Astrocyte (in vitro differentiated cells and primary cell): ENCODE results near the gene CCDC190. TPM values are rescaled to one million over a fixed set of nuclear protein-coding genes. Genes with fewer than 3 reads are reported as not detected.

Experiments
- DNase-seq: peaks from one replicate; pipeline ENCODE4 v3.0.0-alpha.2; 2010; ENCODE audit warnings: low read depth
- FAIRE-seq: peaks from 2 replicates; lab custom pipeline; 2011; peaks lifted over from hg19 to GRCh38; lab: Jason Lieb, UNC
- H2AFZ ChIP-seq: 2 replicates; pipeline ENCODE4 v1.6.0; 2012; ENCODE audit warnings: low read depth, low read length, inconsistent platforms
- H3K27ac ChIP-seq: 2 replicates; pipeline ENCODE4 v1.5.1; 2011; ENCODE audit warnings: low read depth, low read length, inconsistent platforms
- H3K27me3 ChIP-seq: 2 replicates; pipeline ENCODE4 v1.6.0; 2011; ENCODE audit warnings: low read length, inconsistent platforms; ENCODE audit not compliant: insufficient read depth
- H3K36me3 ChIP-seq: 2 replicates; pipeline ENCODE4 v1.5.1; 2011; ENCODE audit warnings: low read length, inconsistent platforms; ENCODE audit not compliant: insufficient read depth
- H3K4me1 ChIP-seq: 2 replicates; pipeline ENCODE4 v1.5.1; 2011; ENCODE audit warnings: low read length, inconsistent platforms; ENCODE audit not compliant: insufficient read depth
- H3K4me2 ChIP-seq: 2 replicates; pipeline ENCODE4 v1.6.0; 2012; ENCODE audit warnings: low read length, inconsistent platforms
- H3K4me3 ChIP-seq: 2 replicates; pipeline ENCODE4 v1.5.1; 2011; ENCODE audit warnings: low read depth, mild to moderate bottlenecking, low read length, inconsistent platforms; ENCODE audit not compliant: insufficient read depth
- H3K79me2 ChIP-seq: 2 replicates; pipeline ENCODE4 v1.6.0; 2012; ENCODE audit warnings: mild to moderate bottlenecking, low read length, inconsistent platforms; ENCODE audit not compliant: insufficient read depth
- H3K9ac ChIP-seq: 2 replicates; pipeline ENCODE4 v1.6.0; 2012; ENCODE audit warnings: mild to moderate bottlenecking, low read length, inconsistent platforms
- H3K9me3 ChIP-seq: 2 replicates; pipeline ENCODE4 v1.5.1; 2012; ENCODE audit warnings: low read depth, mild to moderate bottlenecking, low read length, inconsistent platforms; ENCODE audit not compliant: insufficient read depth
- H4K20me1 ChIP-seq: 2 replicates; pipeline ENCODE4 v1.6.0; 2012; ENCODE audit warnings: low read length, inconsistent platforms; ENCODE audit not compliant: insufficient read depth
- H3K27ac Mint-ChIP-seq: one replicate; pipeline ENCODE4 v1.8.0; 2021; ENCODE audit warnings: mild to moderate bottlenecking, mixed read lengths; ENCODE audit not compliant: unreplicated experiment
- H3K27me3 Mint-ChIP-seq: one replicate; pipeline ENCODE4 v1.8.0; 2021; ENCODE audit warnings: low read depth, mixed read lengths; ENCODE audit not compliant: unreplicated experiment
- H3K36me3 Mint-ChIP-seq: one replicate; pipeline ENCODE4 v1.8.0; 2021; ENCODE audit warnings: low read depth, mixed read lengths; ENCODE audit not compliant: unreplicated experiment
- H3K4me1 Mint-ChIP-seq: one replicate; pipeline ENCODE4 v1.8.0; 2021; ENCODE audit warnings: low read depth, mixed read lengths; ENCODE audit not compliant: unreplicated experiment
- H3K4me3 Mint-ChIP-seq: one replicate; pipeline ENCODE4 v1.8.0; 2021; ENCODE audit warnings: mild to moderate bottlenecking, moderate library complexity, mixed read lengths; ENCODE audit not compliant: unreplicated experiment
- H3K9me3 Mint-ChIP-seq: one replicate; pipeline ENCODE4 v1.8.0; 2021; ENCODE audit warnings: mild to moderate bottlenecking, mixed read lengths; ENCODE audit not compliant: unreplicated experiment
- CTCF ChIP-seq: IDR thresholded peaks from 2 replicates; pipeline ENCODE4 v1.5.1; 2011; ENCODE audit warnings: low read depth, mild to moderate bottlenecking, inconsistent platforms, low read length, moderate library complexity; ENCODE audit not compliant: insufficient read depth
- EZH2 ChIP-seq: IDR thresholded peaks from 2 replicates; pipeline ENCODE4 v1.6.1; 2012; ENCODE audit warnings: mild to moderate bottlenecking, low read length, inconsistent platforms; ENCODE audit not compliant: insufficient read depth
- total RNA-seq: library from RNA; stranded (reverse); gene quantifications from 2 replicates; pipeline ENCODE4 v1.2.1, GENCODE V29; 2021

The CCDC190 gene
- total RNA-seq, 1 donor from 2014 or later: not detected

GRCh38 chr1:162840250-162840839 lies 20.6 kb downstream of the CCDC190 start:
- H3K4me1 ChIP-seq: no peaks in the 10 kb centered on the region
- H3K4me2 ChIP-seq: no peak overlapping the region
- H3K9me3 ChIP-seq: no peaks in the 10 kb centered on the region
- H3K9ac ChIP-seq: no peak overlapping the region
- H3K79me2 ChIP-seq: no peaks in the 10 kb centered on the region
- no peaks in the 10 kb centered on the region for H4K20me1 ChIP-seq
- no peak for TF ChIP-seq CTCF
- no peak for TF ChIP-seq EZH2
- Mint-ChIP-seq H3K4me3 (no peak overlapping the region), H3K4me1 (no peaks in the 10 kb centered on the region), H3K36me3 (no peaks in the 10 kb centered on the region), H3K27ac (no peak overlapping the region), H3K9me3 (peaks cover 4% of the 10 kb centered on the region), H3K27me3 (no peaks in the 10 kb centered on the region)
- H2AFZ ChIP-seq: no peak overlapping the region
- FAIRE-seq (no peak), DNase-seq (no peak)
- no peaks in the 10 kb centered on the region for H3K27me3 ChIP-seq
- H3K4me3 ChIP-seq: no peak overlapping the region
- H3K36me3 ChIP-seq: no peaks in the 10 kb centered on the region
- no peak overlapping the region for H3K27ac ChIP-seq

DNA sequence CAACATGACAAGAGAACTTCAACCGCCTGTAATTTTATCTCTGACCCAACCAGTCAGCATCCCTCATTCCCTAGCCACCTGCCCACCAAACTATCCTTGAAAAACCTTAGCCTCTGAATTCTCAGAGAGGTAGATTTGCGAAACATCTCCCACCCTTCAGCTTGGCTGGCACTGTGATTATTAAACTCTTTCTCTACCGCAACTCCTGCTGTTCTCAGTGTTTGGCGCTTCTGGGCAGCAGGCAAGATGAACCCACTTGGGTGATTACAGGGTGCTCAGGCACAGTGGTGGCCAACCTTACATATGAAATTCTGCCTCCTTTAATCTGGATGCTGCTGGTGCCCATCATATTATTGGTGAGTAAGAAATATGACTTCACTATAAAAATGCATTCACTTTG lies 22.1 kb downstream of the CCDC190 start:
- TF ChIP-seq CTCF (no peak), EZH2 (no peak)
- FAIRE-seq: no peak
- Mint-ChIP-seq H3K36me3 (no peaks in the 10 kb centered on the region), H3K27ac (no peak overlapping the region), H3K4me1 (no peaks in the 10 kb centered on the region), H3K4me3 (no peak overlapping the region), H3K27me3 (no peaks in the 10 kb centered on the region), H3K9me3 (peaks cover 4% of the 10 kb centered on the region)
- Histone ChIP-seq H3K9ac (no peak overlapping the region), H3K9me3 (no peaks in the 10 kb centered on the region), H3K27ac (no peak overlapping the region), H3K36me3 (no peaks in the 10 kb centered on the region), H3K4me1 (no peaks in the 10 kb centered on the region), H3K27me3 (no peaks in the 10 kb centered on the region), H3K4me2 (no peak overlapping the region), H4K20me1 (no peaks in the 10 kb centered on the region), H3K79me2 (no peaks in the 10 kb centered on the region), H2AFZ (no peak overlapping the region), H3K4me3 (no peak overlapping the region)
- DNase-seq: no peak

DNA sequence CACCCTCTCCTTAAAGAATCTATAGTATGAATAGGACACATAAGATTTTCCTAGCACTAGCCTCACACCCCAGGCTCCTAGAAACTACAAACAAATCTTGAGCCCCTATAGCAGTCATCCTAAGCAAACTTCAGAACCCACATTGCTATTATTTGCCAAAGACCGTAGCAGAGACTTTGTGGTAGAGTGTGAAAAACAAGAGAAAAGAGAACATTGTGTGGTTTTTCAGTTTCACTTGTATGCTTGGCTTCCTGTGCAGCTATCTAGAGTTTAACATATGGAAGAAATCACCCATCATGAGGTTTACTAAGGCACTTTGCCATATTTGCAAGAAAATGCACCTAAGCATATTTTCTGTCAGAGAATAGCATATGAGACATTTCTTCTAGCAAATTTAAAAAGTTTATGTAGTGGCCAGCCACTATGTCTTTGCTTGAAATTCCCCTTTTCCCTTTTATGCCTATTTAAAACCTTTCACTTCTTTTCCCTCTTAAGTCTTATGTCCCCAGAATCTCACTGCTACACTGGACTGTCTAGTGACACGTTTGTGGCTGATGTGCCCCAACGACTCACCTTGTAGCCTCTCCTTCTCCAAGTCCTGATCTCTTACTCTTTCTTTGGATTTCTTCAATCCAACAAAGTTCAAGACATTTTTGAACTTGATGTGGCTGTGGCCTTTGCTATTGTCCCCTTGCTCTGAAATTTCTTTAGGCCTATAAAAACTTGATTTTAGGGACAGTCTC lies 25.6 kb downstream of the CCDC190 start:
- Histone ChIP-seq H3K4me2 (no peak overlapping the region), H3K9me3 (no peaks in the 10 kb centered on the region), H4K20me1 (no peaks in the 10 kb centered on the region), H3K36me3 (no peaks in the 10 kb centered on the region), H3K27ac (no peak overlapping the region), H3K9ac (no peak overlapping the region), H3K4me1 (no peaks in the 10 kb centered on the region), H3K79me2 (no peaks in the 10 kb centered on the region), H2AFZ (no peak overlapping the region), H3K4me3 (no peak overlapping the region), H3K27me3 (no peaks in the 10 kb centered on the region)
- FAIRE-seq (no peak), DNase-seq (no peak)
- H3K9me3 Mint-ChIP-seq: peaks cover 4% of the 10 kb centered on the region
- H3K27ac Mint-ChIP-seq: no peak overlapping the region
- no peak for TF ChIP-seq CTCF
- no peak for TF ChIP-seq EZH2
- no peaks in the 10 kb centered on the region for H3K27me3 Mint-ChIP-seq
- H3K4me1 Mint-ChIP-seq: no peaks in the 10 kb centered on the region
- H3K4me3 Mint-ChIP-seq: no peak overlapping the region
- H3K36me3 Mint-ChIP-seq: no peaks in the 10 kb centered on the region
